Muscle of leg (tissue), 11 donors: ENCODE data around the gene GRIK4. TPM values are rescaled to one million over a fixed set of nuclear protein-coding genes. Genes with fewer than 3 reads are reported as not detected.

Experiments used
- DNase-seq: peaks from one replicate; pipeline ENCODE4 v3.0.0; 2013
- H3K27ac ChIP-seq: one replicate; pipeline ENCODE4 v1.5.1; 2013; ENCODE audit warnings: mild to moderate bottlenecking, low read length, control low read depth
- H3K27me3 ChIP-seq: one replicate; pipeline ENCODE4 v1.6.1; 2013; ENCODE audit warnings: low read length; ENCODE audit not compliant: control insufficient read depth, insufficient read depth
- H3K36me3 ChIP-seq: one replicate; pipeline ENCODE4 v1.6.1; 2013; ENCODE audit warnings: low read length; ENCODE audit not compliant: control insufficient read depth, insufficient read depth
- H3K4me1 ChIP-seq: one replicate; pipeline ENCODE4 v1.6.1; 2013; ENCODE audit warnings: low read length; ENCODE audit not compliant: control insufficient read depth, insufficient read depth
- H3K4me3 ChIP-seq: one replicate; pipeline ENCODE4 v1.5.1; 2013; ENCODE audit warnings: low read length, control low read depth
- H3K9me3 ChIP-seq: replicated peaks from 2 replicates; pipeline ENCODE4 v1.6.1; 2013; ENCODE audit warnings: low read depth, low read length; ENCODE audit not compliant: control insufficient read depth
- WGBS: methylation state at CpG from one replicate; pipeline ENCODE4 v1.1.5; 2013; ENCODE audit warnings: missing lambda C conversion rate; ENCODE audit not compliant: insufficient coverage; 5-methylcytosine and 5-hydroxymethylcytosine counted together
- polyA plus RNA-seq, 8 donors: library from polyadenylated mRNA; unstranded; fragments of 120-200 nt; gene quantifications; one replicate each; pipeline versions ENCODE4 v1.2.1 to v1.2.3, GENCODE V29; 2013; ENCODE audit warnings: inconsistent platforms in 1 of 8, low replicate concordance in 1 of 8; ENCODE audit not compliant: insufficient read length in 8 of 8, insufficient read depth in 1 of 8
- total RNA-seq: library from RNA; stranded (reverse); fragments of 120-200 nt; gene quantifications from one replicate; pipeline ENCODE4 v1.2.4, GENCODE V29; 2013

Gene GRIK4
- total and polyA plus RNA-seq, 9 donors = 0.09 to 1.3 (median 0.50) TPM

DNA sequence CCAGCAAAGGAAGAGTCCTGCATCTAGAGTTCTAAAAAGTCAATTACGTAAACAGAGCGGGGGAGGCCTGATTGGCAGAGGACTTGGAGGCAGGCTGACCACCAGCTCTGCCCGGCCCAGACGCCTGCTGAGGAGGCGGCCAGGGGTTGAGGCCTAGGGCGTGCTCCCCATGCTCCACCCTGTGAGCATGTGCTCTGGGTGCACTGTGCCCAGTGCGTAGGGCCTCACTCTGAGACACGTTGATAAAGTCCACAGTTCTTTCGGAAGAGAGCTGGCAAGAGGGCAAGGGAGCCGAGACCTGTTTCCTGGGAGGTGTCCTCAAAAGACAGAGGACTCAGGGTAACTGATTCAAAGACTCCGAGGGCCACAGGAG is 25.2 kb downstream of the GRIK4 start:
- Histone ChIP-seq H3K36me3 (no peaks in the 10 kb centered on the region), H3K9me3 (peaks cover 2% of the 10 kb centered on the region), H3K27ac (no peak overlapping the region), H3K4me3 (no peak overlapping the region), H3K27me3 (no peaks in the 10 kb centered on the region), H3K4me1 (peaks cover 9% of the 10 kb centered on the region)
- WGBS = 91% methylated on average over 11 of the region's 11 CpGs
- DNase-seq = no peak

DNA sequence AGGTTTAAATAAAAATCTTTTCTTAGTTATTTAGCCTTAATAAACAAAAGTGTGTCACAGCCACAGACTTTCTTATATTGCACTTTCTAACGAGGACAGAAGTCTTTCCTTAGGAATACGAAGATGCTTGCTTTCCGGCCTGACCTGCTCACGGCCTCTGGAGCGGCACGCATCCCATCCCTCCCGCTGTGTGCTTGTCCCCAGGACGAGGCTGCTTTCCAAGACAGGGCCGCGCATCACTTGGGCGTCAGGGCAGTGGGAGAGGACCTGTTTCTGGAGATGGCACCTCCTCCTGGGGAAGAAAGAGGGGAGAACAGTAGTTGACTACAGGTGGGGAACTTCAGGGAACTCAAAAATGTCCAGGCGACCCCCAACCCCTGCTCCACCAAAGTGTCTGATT is 26.4 kb downstream of the GRIK4 start:
- WGBS = 78% methylated on average over 11 of the region's 12 CpGs
- no peaks in the 10 kb centered on the region for H3K27me3 ChIP-seq
- no peak overlapping the region for H3K27ac ChIP-seq
- peaks cover 4% of the 10 kb centered on the region for H3K9me3 ChIP-seq
- no peak overlapping the region for H3K4me3 ChIP-seq
- peaks cover 4% of the 10 kb centered on the region for H3K4me1 ChIP-seq
- no peak for DNase-seq
- no peaks in the 10 kb centered on the region for H3K36me3 ChIP-seq

DNA sequence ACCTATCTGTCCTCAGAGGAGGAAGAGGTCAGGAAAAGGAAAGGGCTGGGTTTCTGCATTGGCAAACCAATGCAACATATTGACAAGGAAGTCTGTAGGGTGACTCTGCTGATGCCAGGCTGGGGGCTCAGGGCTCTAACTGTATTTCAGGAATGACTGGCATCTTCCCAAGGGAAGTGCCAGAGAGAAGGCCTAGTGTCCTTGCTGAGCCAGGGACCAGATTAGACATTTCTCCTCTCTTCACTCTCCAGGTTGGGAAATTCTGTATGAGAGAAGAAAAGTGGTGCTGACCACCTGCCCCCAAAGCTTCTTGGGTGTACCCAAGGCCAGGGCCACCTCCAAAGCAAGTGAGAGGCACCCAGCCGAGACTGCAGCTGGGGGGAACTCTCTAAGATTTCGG is 27.2 kb downstream of the GRIK4 start:
- 87% methylated on average over 2 of the region's 2 CpGs for WGBS
- Histone ChIP-seq H3K4me3 (no peak overlapping the region), H3K36me3 (no peaks in the 10 kb centered on the region), H3K27ac (no peak overlapping the region), H3K4me1 (peaks cover 4% of the 10 kb centered on the region), H3K9me3 (peaks cover 4% of the 10 kb centered on the region), H3K27me3 (no peaks in the 10 kb centered on the region)
- DNase-seq = no peak

DNA sequence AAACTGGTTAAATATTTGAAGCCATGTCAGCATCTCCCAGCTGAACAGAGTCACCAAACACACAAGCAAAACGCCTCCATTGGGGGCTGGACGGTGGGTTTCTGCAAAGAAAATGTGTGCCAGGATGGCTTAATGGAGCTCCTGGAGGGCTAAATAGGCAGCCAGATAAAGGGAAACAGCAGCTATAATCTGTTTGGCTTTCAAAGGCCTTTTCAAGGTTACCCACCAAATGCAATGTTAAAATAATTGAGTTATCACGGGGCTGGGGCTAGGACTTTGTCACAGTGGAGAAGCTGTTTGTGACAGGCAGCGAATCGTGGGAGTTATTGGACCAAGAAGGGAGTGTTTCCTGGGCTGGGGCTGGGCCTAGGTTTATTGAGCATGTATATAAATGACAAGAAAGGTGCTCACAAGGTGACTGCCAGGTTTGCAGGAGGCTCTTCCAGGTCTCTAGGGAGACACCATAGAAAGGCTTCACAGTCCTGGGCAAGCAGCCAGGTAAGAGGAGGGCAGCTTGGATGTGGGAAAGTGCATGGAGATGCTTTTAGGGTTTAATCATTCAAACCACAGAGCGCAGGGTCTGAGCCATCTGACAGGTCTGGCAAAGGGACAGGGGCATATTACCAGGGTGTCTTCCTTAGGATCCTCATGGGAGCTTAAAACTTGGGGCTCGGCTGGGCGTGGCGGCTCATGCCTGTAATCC is 28.3 kb downstream of the GRIK4 start:
- Histone ChIP-seq H3K36me3 (no peaks in the 10 kb centered on the region), H3K27ac (no peak overlapping the region), H3K4me1 (peaks cover 4% of the 10 kb centered on the region), H3K9me3 (peaks cover 4% of the 10 kb centered on the region), H3K27me3 (no peaks in the 10 kb centered on the region), H3K4me3 (no peak overlapping the region)
- no peak for DNase-seq
- 90% methylated on average over 7 of the region's 9 CpGs for WGBS

GRCh38 chr11:120540744-120541465 is 29.4 kb downstream of the GRIK4 start:
- Histone ChIP-seq H3K4me3 (no peak overlapping the region), H3K9me3 (peaks cover 4% of the 10 kb centered on the region), H3K27me3 (no peaks in the 10 kb centered on the region), H3K36me3 (no peaks in the 10 kb centered on the region), H3K27ac (no peak overlapping the region), H3K4me1 (peaks cover 4% of the 10 kb centered on the region)
- WGBS = 33% methylated on average over 6 of the region's 8 CpGs
- no peak for DNase-seq

GRCh38 chr11:120543521-120544215 is 32.1 kb downstream of the GRIK4 start:
- no peak overlapping the region for H3K27ac ChIP-seq
- H3K36me3 ChIP-seq = no peaks in the 10 kb centered on the region
- H3K4me3 ChIP-seq = no peak overlapping the region
- no CpG with 5 or more reads among the region's 6 CpGs for WGBS
- peaks cover 4% of the 10 kb centered on the region for H3K9me3 ChIP-seq
- H3K4me1 ChIP-seq = peaks cover 28% of the 10 kb centered on the region
- H3K27me3 ChIP-seq = no peaks in the 10 kb centered on the region
- no peak for DNase-seq

DNA sequence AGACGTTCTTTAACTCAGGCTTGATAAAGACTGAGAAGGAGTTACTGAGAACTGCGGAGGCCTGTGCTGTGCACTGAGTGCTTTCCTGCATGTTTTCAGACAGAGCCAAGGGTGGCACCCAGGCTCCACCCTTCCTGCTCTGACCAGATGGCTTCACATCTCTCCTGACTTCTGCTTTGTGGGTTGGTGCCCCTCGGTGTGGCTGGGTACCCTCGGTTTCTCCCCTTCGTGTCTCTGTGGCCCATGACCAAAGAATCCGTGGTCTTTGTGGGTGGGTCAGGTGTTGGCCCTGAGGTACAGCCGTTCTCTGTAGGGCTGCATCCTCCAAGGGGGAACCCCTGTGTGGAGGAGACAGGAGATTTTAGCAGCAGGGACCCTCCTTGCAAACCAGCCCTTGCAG is 34.3 kb downstream of the GRIK4 start:
- 88% methylated on average over 1 of the region's 7 CpGs for WGBS
- H3K9me3 ChIP-seq = peaks cover 4% of the 10 kb centered on the region
- no peak overlapping the region for H3K4me3 ChIP-seq
- H3K4me1 ChIP-seq = peaks cover 29% of the 10 kb centered on the region
- peaks cover 2% of the 10 kb centered on the region for H3K27me3 ChIP-seq
- no peak for DNase-seq
- H3K36me3 ChIP-seq = no peaks in the 10 kb centered on the region
- no peak overlapping the region for H3K27ac ChIP-seq

GRCh38 chr11:120546312-120547205 is 35.0 kb downstream of the GRIK4 start:
- 77% methylated on average over 11 of the region's 17 CpGs for WGBS
- no peak overlapping the region for H3K4me3 ChIP-seq
- H3K27ac ChIP-seq = no peak overlapping the region
- H3K9me3 ChIP-seq = peaks cover 3% of the 10 kb centered on the region
- H3K4me1 ChIP-seq = peaks cover 27% of the 10 kb centered on the region
- H3K27me3 ChIP-seq = peaks cover 2% of the 10 kb centered on the region
- no peak for DNase-seq
- no peaks in the 10 kb centered on the region for H3K36me3 ChIP-seq

GRCh38 chr11:120547316-120547715 is 35.8 kb downstream of the GRIK4 start:
- Histone ChIP-seq H3K4me3 (no peak overlapping the region), H3K27ac (no peak overlapping the region), H3K36me3 (no peaks in the 10 kb centered on the region), H3K4me1 (peaks cover 27% of the 10 kb centered on the region), H3K9me3 (no peaks in the 10 kb centered on the region), H3K27me3 (peaks cover 2% of the 10 kb centered on the region)
- DNase-seq = no peak
- no CpG with 5 or more reads among the region's 10 CpGs for WGBS
